HG03378 (cell line): ENCODE data around the gene NUP37.
"Not testable (repeated sequence)": the region's sequence is repeated elsewhere in the genome, so short reads cannot be mapped to it uniquely, and the experiment has no call there.

ENCODE experiments used
- ATAC-seq: cut with Tn5 transposase; IDR thresholded peaks from one replicate; pipeline ENCODE4 v1.9.1; 2021; ENCODE audit warnings: mild to moderate bottlenecking, moderate library complexity; ENCODE audit not compliant: unreplicated experiment

Gene NUP37

GRCh38 chr12:102095677-102096263 lies 24.1 kb downstream of the NUP37 start:
- ATAC-seq: no peak

- ATAC-seq: no peak
Measured at GRCh38 chr12:102093319-102093718, 26.6 kb downstream of the NUP37 start.

GRCh38 chr12:102089228-102089835 lies 30.6 kb downstream of the NUP37 start:
- not testable (repeated sequence) for ATAC-seq

GRCh38 chr12:102080842-102081241 lies 39.1 kb downstream of the NUP37 start:
- ATAC-seq: no peak

- ATAC-seq: not testable (repeated sequence)
Measured at GRCh38 chr12:102072092-102072491, 47.8 kb downstream of the NUP37 start.

GRCh38 chr12:102069707-102070106 lies 50.2 kb downstream of the NUP37 start:
- no peak for ATAC-seq

- ATAC-seq: no peak
Measured at GRCh38 chr12:102067574-102068258, 52.2 kb downstream of the NUP37 start.

GRCh38 chr12:102064476-102064875 lies 55.4 kb downstream of the NUP37 start:
- no peak for ATAC-seq

- no peak for ATAC-seq
Measured at GRCh38 chr12:102063069-102063468, 56.8 kb downstream of the NUP37 start.

- no peak for ATAC-seq
Measured at GRCh38 chr12:102062419-102062806, 57.5 kb downstream of the NUP37 start.

- ATAC-seq: peak; percentile 91
Measured at GRCh38 chr12:102061560-102062418, 58.1 kb downstream of the NUP37 start, which contains the start of gene WASHC3. WASHC3 (minus strand) TSS chr12:102061991; CDS start chr12:102061962, 29 bp downstream.

GRCh38 chr12:102061096-102061559 lies 58.8 kb downstream of the NUP37 start:
- peak; percentile 40 for ATAC-seq

GRCh38 chr12:102059343-102059742 lies 60.6 kb downstream of the NUP37 start:
- no peak for ATAC-seq

- ATAC-seq: no peak
Measured at GRCh38 chr12:102054345-102054744, 65.6 kb downstream of the NUP37 start.

GRCh38 chr12:102053062-102053349 lies 66.9 kb downstream of the NUP37 start:
- ATAC-seq: no peak

GRCh38 chr12:102052192-102053061 lies 67.5 kb downstream of the NUP37 start:
- ATAC-seq: no peak

GRCh38 chr12:102051431-102051965 lies 68.4 kb downstream of the NUP37 start:
- ATAC-seq: no peak

GRCh38 chr12:102050660-102051430 lies 69.1 kb downstream of the NUP37 start:
- no peak for ATAC-seq

- no peak for ATAC-seq
Measured at GRCh38 chr12:102043928-102044327, 76.0 kb downstream of the NUP37 start.
